Bronchial epithelial cell (primary cell): Measurements from ENCODE around the gene PLD3. TPM values are rescaled to one million over a fixed set of nuclear protein-coding genes. Genes with fewer than 3 reads are reported as not detected.

Experiments used
- DNase-seq: peaks from one replicate; pipeline ENCODE4 v3.0.0-alpha.2; 2010; ENCODE audit warnings: low read depth
- FAIRE-seq: peaks from 2 replicates; lab custom pipeline; 2011; peaks lifted over from hg19 to GRCh38; lab: Jason Lieb, UNC
- H3K27me3 ChIP-seq: 2 replicates; pipeline ENCODE4 v1.5.1; 2011; ENCODE audit warnings: low read length; ENCODE audit not compliant: control insufficient read depth, insufficient read depth
- H3K36me3 ChIP-seq: 2 replicates; pipeline ENCODE4 v1.5.1; 2011; ENCODE audit warnings: low read length; ENCODE audit not compliant: control insufficient read depth, insufficient read depth
- H3K4me3 ChIP-seq: 2 replicates; pipeline ENCODE4 v1.5.1; 2011; ENCODE audit warnings: mild to moderate bottlenecking, low read depth, low read length, control low read depth
- total RNA-seq: library from RNA; depleted of rRNA; stranded (reverse); fragments of >200 nt; gene quantifications from 2 replicates; pipeline ENCODE4 v1.2.1, GENCODE V29; 2014
- TF ChIP-seq, protein P1 (sequence below): IDR thresholded peaks from 2 replicates; pipeline ENCODE4 v1.5.1; 2011; ENCODE audit warnings: mild to moderate bottlenecking, moderate library complexity, low read length, control low read depth, inconsistent platforms; ENCODE audit not compliant: insufficient read depth, severe bottlenecking

PLD3 gene
- total RNA-seq, 1 donor from 2014 or later: 162 TPM

DNA sequence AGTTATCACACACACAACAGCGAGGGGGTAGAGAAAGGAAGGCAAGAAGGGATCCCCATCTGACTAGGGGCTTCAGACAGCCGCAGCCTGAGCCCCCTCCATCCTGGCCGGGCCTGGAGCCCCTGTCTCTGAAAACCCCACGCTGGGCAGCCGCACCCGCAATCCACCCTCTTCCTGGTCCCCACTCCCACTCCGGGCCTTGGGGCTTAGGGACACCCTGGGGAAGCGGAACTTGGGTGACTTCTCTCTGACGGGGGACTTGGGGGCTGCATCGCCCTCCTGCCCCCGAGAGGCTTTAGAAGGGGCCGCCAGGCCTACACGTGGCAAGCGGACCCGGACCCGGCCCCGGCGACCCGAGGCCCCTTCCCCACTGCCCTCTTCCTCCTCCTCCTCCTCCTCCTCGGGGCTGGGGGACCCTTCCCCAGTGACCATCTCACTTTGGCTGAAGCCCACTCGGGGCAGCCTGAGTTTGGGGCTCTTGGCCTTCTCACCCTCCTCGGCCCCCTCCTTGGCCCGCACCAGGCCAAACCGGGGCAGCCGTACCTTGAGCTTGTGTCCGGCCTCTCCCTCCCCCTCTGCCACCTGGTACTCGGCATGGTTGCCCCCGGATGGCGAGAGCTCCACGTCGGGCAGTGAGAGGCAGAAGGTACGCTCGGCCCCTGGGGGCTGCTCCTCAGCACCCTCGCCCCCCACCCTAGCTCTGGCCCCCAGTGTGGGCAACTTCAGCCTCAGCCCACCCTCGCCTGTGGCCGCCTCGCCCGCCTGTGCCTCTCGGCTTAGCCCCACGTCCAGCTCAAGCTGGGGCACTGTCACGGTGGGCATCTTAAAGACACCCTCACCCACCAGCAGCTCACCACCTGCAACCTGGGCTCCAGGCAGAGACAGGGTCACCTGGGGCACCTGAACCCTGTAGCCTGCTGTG is 45.7 kb downstream of the PLD3 start:
- peaks cover 1% of the 10 kb centered on the region for H3K27me3 ChIP-seq
- H3K4me3 ChIP-seq: no peak overlapping the region
- TF ChIP-seq, protein P1, sequence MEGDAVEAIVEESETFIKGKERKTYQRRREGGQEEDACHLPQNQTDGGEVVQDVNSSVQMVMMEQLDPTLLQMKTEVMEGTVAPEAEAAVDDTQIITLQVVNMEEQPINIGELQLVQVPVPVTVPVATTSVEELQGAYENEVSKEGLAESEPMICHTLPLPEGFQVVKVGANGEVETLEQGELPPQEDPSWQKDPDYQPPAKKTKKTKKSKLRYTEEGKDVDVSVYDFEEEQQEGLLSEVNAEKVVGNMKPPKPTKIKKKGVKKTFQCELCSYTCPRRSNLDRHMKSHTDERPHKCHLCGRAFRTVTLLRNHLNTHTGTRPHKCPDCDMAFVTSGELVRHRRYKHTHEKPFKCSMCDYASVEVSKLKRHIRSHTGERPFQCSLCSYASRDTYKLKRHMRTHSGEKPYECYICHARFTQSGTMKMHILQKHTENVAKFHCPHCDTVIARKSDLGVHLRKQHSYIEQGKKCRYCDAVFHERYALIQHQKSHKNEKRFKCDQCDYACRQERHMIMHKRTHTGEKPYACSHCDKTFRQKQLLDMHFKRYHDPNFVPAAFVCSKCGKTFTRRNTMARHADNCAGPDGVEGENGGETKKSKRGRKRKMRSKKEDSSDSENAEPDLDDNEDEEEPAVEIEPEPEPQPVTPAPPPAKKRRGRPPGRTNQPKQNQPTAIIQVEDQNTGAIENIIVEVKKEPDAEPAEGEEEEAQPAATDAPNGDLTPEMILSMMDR: no peak
- FAIRE-seq (no peak), DNase-seq (no peak)
- H3K36me3 ChIP-seq: no peaks in the 10 kb centered on the region

DNA sequence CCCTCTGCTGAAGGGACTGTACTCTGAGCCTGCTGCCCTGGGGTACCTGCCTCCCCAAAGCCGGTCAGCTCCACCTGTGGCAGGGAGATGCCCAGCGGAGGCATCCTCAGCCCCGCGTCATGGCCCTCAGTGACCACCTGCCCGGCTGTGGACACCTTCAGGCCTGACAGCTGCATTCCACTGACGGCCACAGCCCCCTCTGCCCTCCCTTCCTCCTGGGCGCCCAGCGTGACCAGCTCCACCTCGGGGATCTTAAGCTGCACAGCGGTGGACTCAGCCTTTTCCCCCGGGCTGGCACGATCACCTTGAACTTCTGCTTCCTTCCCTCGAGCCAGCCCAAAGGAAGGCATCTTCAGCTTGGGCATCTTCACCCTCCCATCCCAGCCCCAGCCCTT is 46.3 kb downstream of the PLD3 start:
- no peak for FAIRE-seq
- Histone ChIP-seq H3K36me3 (no peaks in the 10 kb centered on the region), H3K27me3 (peaks cover 1% of the 10 kb centered on the region), H3K4me3 (no peak overlapping the region)
- DNase-seq: no peak
- TF ChIP-seq, protein P1: no peak

DNA sequence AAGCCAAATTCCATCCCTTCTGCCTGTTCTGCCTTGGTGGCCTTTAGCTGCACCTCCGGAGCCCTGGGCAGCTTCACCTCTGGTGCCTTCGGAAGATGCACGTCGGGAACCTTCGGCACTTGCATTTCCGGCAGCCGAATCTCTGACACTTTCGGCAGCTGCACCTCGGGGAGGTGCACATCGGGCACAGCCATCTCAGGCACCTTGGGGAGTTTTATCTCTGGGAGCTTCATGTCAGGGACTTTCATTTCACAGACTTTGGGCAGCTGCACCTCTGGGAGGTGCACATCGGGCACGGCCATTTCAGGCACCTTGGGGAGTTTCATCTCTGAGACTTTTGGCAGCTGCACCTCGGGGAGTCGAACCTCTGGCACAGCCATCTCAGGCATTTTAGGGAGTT is 47.5 kb downstream of the PLD3 start:
- FAIRE-seq: no peak
- DNase-seq: no peak
- no peaks in the 10 kb centered on the region for H3K36me3 ChIP-seq
- no peak overlapping the region for H3K4me3 ChIP-seq
- peaks cover 1% of the 10 kb centered on the region for H3K27me3 ChIP-seq
- TF ChIP-seq, protein P1: no peak

DNA sequence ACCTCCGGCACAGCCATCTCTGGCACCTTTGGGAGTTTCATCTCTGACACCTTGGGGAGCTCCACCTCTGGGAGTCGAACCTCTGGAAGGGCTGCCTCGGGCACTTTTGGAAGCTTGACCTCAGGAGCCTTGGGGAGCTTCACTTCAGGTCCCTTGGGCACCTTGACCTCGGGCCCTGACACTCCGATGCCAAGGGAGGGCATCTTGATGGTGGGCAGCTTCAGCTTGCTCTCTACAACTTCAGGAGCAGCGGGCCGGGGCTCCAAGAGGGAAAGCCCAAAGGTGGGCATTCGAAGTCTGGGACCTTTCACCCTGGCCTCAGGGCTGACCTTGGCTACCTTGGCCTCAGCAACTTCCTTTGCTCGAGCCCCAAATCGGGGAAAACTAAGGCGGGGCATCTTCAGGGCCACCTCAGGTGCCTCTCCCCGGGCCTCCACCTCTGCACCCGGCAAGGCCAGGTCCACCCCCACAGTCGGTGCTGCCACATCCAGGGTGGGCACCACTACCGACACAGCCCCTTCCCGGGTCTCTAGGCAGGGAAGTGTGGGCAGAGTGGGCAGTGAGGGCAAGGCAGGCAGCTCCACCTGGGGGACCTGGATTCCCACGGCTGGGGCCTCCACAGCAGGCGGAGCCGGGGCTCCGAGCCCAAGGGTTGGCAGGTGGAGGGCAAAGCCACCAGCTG is 48.5 kb downstream of the PLD3 start:
- peaks cover 1% of the 10 kb centered on the region for H3K27me3 ChIP-seq
- FAIRE-seq (no peak), DNase-seq (no peak)
- H3K36me3 ChIP-seq: no peaks in the 10 kb centered on the region
- TF ChIP-seq, protein P1: no peak
- no peak overlapping the region for H3K4me3 ChIP-seq

DNA sequence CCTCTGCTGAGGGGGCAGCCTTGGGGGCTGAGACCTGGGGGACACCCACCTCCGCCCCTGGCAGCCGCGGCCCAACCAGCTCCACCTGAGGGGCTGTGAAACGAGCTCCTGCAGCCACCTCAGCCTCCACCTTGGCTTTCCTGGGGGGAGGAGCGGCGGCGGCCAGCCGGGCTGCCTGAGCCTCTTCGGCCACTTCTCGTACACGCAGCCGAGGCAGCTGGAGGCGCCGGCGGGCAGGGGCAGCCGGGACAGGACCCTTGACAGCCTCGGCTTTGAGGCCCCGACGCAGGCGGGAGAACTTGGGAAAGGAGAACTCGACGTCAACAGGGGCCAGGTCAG is 49.0 kb downstream of the PLD3 start:
- FAIRE-seq (no peak), DNase-seq (no peak)
- TF ChIP-seq, protein P1: no peak

More for the DNA sequence above, 49.0 kb downstream of the PLD3 start:
- no peaks in the 10 kb centered on the region for H3K36me3 ChIP-seq
- peaks cover 1% of the 10 kb centered on the region for H3K27me3 ChIP-seq
- H3K4me3 ChIP-seq: no peak overlapping the region
